Transverse colon (tissue), 4 donors: ENCODE results near the gene NR4A2.

ENCODE experiments used
- CTCF ChIP-seq, 5 experiments: fragments of 200-600 bp in 3 of 5; fragments of 450-650 bp in 2 of 5; sonication (generic) in 3 of 5; IDR thresholded peaks; 1 replicate in 2 of 5; 2 replicates in 3 of 5; pipeline ENCODE4 v1.5.1; 2016 to 2017; ENCODE audit warnings: antibody characterized with exemption in 5 of 5, inconsistent platforms in 3 of 5, mild to moderate bottlenecking in 2 of 5, moderate library complexity in 1 of 5
- EP300 ChIP-seq: sonication (generic); formaldehyde crosslinking; IDR thresholded peaks from one replicate; pipeline ENCODE4 v1.6.1; 2017; ENCODE audit warnings: antibody characterized with exemption, low read depth
- POLR2A ChIP-seq: fragments of 450-650 bp; IDR thresholded peaks from one replicate; pipeline ENCODE4 v1.6.1; 2016; ENCODE audit warnings: antibody characterized with exemption, mild to moderate bottlenecking, moderate library complexity
- POLR2AphosphoS5 ChIP-seq, 3 donors: sonication (generic); formaldehyde crosslinking; IDR thresholded peaks; one replicate each; pipeline ENCODE4 v1.6.1; 2016; ENCODE audit warnings: antibody characterized with exemption in 3 of 3

- TF ChIP-seq CTCF (IDR thresholded peaks at IDR 0.05) (no peak), POLR2AphosphoS5 (IDR thresholded peaks at IDR 0.05) (no peak), POLR2A (no peak), EP300 (no peak)
Measured at GRCh38 chr2:156339110-156339847, 6.8 kb upstream of the NR4A2 start.
